Esophagus muscularis mucosa (tissue), 4 donors: ENCODE results near the gene CCT6A.

ENCODE experiments used
- EP300 ChIP-seq: sonication (generic); formaldehyde crosslinking; IDR thresholded peaks from one replicate; pipeline ENCODE4 v1.6.1; 2017; ENCODE audit warnings: antibody characterized with exemption
- POLR2A ChIP-seq: fragments of 450-650 bp; IDR thresholded peaks from one replicate; pipeline ENCODE4 v1.6.1; 2017; ENCODE audit warnings: antibody characterized with exemption, moderate library complexity, mild to moderate bottlenecking, low read depth
- POLR2AphosphoS5 ChIP-seq, 2 donors: sonication (generic); formaldehyde crosslinking; IDR thresholded peaks; one replicate each; pipeline ENCODE4 v1.6.1; 2017; ENCODE audit warnings: antibody characterized with exemption in 2 of 2
- TF ChIP-seq, protein P1 (sequence below), 3 experiments: fragments of 200-600 bp in 2 of 3; fragments of 450-650 bp in 1 of 3; sonication (generic) in 2 of 3; IDR thresholded peaks; one replicate each; pipeline ENCODE4 v1.5.1; 2017 to 2019; ENCODE audit warnings: antibody characterized with exemption in 3 of 3, mild to moderate bottlenecking in 2 of 3, moderate library complexity in 1 of 3

DNA sequence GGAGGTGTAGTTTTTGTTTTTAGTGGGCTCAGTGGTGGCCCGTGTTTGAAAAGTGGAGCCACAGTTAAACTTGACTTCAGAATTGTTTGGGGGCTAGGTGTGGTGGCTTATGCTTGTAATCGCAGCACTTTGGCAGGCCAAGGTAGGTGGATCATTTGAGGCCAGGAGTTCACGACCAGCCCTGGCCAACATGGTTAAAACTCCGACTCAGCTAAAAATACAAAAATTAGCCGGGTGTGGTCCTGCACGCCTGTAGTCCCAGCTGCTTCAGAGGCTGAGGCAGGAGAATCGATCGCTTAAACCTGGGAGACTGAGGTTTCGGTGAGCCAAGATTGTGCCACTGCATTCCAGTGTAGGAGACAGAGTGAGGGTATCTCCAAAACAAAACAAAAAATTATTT lies 1.8 kb downstream of the CCT6A start:
- TF ChIP-seq, protein P1, sequence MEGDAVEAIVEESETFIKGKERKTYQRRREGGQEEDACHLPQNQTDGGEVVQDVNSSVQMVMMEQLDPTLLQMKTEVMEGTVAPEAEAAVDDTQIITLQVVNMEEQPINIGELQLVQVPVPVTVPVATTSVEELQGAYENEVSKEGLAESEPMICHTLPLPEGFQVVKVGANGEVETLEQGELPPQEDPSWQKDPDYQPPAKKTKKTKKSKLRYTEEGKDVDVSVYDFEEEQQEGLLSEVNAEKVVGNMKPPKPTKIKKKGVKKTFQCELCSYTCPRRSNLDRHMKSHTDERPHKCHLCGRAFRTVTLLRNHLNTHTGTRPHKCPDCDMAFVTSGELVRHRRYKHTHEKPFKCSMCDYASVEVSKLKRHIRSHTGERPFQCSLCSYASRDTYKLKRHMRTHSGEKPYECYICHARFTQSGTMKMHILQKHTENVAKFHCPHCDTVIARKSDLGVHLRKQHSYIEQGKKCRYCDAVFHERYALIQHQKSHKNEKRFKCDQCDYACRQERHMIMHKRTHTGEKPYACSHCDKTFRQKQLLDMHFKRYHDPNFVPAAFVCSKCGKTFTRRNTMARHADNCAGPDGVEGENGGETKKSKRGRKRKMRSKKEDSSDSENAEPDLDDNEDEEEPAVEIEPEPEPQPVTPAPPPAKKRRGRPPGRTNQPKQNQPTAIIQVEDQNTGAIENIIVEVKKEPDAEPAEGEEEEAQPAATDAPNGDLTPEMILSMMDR (IDR thresholded peaks at IDR 0.05) = no peak
- no peak for TF ChIP-seq POLR2A
- TF ChIP-seq POLR2AphosphoS5 (IDR thresholded peaks at IDR 0.05) = no peak
- no peak for TF ChIP-seq EP300
